ENCODE measurements around the gene CX3CL1. TPM values are rescaled to one million over a fixed set of nuclear protein-coding genes. Genes with fewer than 3 reads are reported as not detected.

Gene CX3CL1
- total RNA-seq, 2 experiments from 2014 or later: not detected

- Histone ChIP-seq H2AFZ (ENCODE audit: low read length) (no peak overlapping the region), H3K79me2 (ENCODE audit: insufficient read depth, low read depth, low read length) (no peaks in the 10 kb centered on the region), H3K9me2 (ENCODE audit: insufficient read depth, low read length) (no peaks in the 10 kb centered on the region), H4K20me1 (ENCODE audit: insufficient read depth, low read length) (no peaks in the 10 kb centered on the region), H3K4me3 (ENCODE audit: low read depth, low read length, poor library complexity, severe bottlenecking) (no peak overlapping the region), H3K36me3 (ENCODE audit: insufficient read depth, low read length) (no peaks in the 10 kb centered on the region), H3K4me2 (ENCODE audit: low read length) (no peak overlapping the region), H3K4me1 (ENCODE audit: insufficient read depth, low read length, poor library complexity, severe bottlenecking) (peaks cover 8% of the 10 kb centered on the region), H3K27ac (ENCODE audit: low read depth, low read length, poor library complexity, severe bottlenecking) (no peak overlapping the region), H3K9me3 (ENCODE audit: low read length) (no peaks in the 10 kb centered on the region)
- BruUV-seq (replicated peaks): no TSS peak
- DNase-seq (ENCODE audit: low spot score): no peak
- intact Hi-C loops (cut with micrococcal nuclease; ENCODE audit: unreplicated experiment): no loop called here
- TF ChIP-seq, protein P1, sequence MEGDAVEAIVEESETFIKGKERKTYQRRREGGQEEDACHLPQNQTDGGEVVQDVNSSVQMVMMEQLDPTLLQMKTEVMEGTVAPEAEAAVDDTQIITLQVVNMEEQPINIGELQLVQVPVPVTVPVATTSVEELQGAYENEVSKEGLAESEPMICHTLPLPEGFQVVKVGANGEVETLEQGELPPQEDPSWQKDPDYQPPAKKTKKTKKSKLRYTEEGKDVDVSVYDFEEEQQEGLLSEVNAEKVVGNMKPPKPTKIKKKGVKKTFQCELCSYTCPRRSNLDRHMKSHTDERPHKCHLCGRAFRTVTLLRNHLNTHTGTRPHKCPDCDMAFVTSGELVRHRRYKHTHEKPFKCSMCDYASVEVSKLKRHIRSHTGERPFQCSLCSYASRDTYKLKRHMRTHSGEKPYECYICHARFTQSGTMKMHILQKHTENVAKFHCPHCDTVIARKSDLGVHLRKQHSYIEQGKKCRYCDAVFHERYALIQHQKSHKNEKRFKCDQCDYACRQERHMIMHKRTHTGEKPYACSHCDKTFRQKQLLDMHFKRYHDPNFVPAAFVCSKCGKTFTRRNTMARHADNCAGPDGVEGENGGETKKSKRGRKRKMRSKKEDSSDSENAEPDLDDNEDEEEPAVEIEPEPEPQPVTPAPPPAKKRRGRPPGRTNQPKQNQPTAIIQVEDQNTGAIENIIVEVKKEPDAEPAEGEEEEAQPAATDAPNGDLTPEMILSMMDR (conservative IDR thresholded peaks at IDR 0.05; ENCODE audit: low read length): no peak
- no peak for TF ChIP-seq EZH2phosphoT487 (IDR thresholded peaks at IDR 0.05; ENCODE audit: borderline replicate concordance, low read depth, low read length)
- POLR2A ChIA-PET: interaction anchor here (0.5 to 0.6 kb wide), 3 partner anchors 31 to 1796 kb away, joined by 3 to 8 read pairs (median 4); no protein-coding TSS in a partner anchor
- CTCF ChIA-PET (ENCODE audit: unreplicated experiment): no interaction called here
These were observed 12.8 kb downstream of the CX3CL1 start for GRCh38 chr16:57385083-57385482.

DNA sequence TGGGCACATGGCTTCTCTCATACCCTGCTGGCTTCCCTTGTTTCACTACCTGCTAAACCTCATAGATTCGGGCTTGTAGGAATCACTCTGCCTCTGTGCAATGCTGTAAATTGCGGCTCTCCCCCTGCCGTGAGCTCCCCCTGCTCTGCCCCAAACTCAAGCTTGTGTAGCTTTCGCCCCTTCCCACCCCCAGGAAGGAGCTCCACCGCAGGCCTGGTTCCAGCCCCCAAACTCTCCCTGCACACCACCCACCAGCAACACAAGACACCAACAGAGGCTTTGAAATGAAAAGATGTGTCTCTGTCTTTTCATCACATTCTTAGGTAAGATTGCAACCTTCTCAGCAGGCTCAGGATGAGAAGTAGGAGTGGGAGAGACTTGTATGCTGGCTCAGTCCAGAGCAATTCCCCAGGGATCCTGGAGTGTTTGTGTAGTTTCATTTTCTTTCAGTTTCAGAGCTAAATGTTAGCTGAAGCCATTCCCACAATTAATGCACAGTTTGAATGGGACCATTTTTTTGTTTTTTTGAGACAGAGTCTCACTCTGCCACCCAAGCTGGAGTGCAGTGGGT is 14.2 kb downstream of the CX3CL1 start:
- no peak overlapping the region for H3K27ac ChIP-seq (ENCODE audit: low read depth, low read length, poor library complexity, severe bottlenecking)
- H4K20me1 ChIP-seq (ENCODE audit: insufficient read depth, low read length): no peaks in the 10 kb centered on the region
- intact Hi-C loops (cut with micrococcal nuclease; ENCODE audit: unreplicated experiment): no loop called here
- ChIA-PET POLR2A (no interaction called here), CTCF (ENCODE audit: unreplicated experiment) (no interaction called here)
- no peaks in the 10 kb centered on the region for H3K36me3 ChIP-seq (ENCODE audit: insufficient read depth, low read length)
- peaks cover 8% of the 10 kb centered on the region for H3K4me1 ChIP-seq (ENCODE audit: insufficient read depth, low read length, poor library complexity, severe bottlenecking)
- TF ChIP-seq, protein P1 (conservative IDR thresholded peaks at IDR 0.05; ENCODE audit: low read length): no peak
- TF ChIP-seq EZH2phosphoT487 (IDR thresholded peaks at IDR 0.05; ENCODE audit: borderline replicate concordance, low read depth, low read length): no peak
- no TSS peak for BruUV-seq (replicated peaks)
- no peak overlapping the region for H3K4me3 ChIP-seq (ENCODE audit: low read depth, low read length, poor library complexity, severe bottlenecking)
- no peak overlapping the region for H3K4me2 ChIP-seq (ENCODE audit: low read length)
- no peak overlapping the region for H2AFZ ChIP-seq (ENCODE audit: low read length)
- H3K9me2 ChIP-seq (ENCODE audit: insufficient read depth, low read length): no peaks in the 10 kb centered on the region
- no peaks in the 10 kb centered on the region for H3K79me2 ChIP-seq (ENCODE audit: insufficient read depth, low read depth, low read length)
- no peak for DNase-seq (ENCODE audit: low spot score)
- H3K9me3 ChIP-seq (ENCODE audit: low read length): no peaks in the 10 kb centered on the region

DNA sequence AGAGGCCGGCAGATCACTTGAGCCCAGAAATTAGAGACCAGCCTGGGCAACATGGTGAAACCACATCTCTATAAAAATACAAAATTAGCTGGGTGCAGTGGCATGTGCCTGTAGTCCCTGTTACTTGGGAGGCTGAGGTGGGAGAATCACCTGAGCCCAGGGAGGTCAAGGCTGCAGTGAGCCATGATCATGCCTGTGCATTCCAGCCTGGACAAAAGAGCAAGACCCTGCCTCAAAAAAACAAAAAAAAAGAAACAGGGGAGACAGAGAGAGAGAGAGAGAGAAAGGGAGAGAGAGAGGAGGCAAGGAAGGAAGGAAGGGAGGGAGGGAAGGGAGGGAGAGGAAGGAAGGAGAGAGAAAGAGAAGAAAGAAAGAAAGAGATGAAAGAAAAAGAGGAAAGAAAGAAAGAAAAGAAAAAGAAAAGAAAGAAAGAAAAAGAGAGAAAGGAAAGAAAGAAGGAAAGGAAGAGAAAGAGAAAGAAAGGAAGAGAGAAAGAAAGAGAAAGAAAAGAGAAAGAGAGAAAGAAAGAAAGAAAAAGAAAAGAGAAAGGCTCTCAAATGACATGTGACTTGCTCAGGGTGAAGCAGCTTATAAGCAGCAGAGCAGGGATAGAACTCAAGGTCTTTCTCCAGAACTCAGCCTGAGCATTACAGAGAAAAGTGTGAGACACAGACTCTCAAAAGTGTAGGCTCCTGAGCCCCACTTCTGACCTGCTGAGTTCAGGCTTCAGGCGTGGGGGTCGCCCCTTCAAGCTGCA is 15.5 kb downstream of the CX3CL1 start:
- intact Hi-C loops (cut with micrococcal nuclease; ENCODE audit: unreplicated experiment): no loop called here
- POLR2A ChIA-PET: interaction anchor here (0.6 kb wide), 1 partner anchor 27 kb away, joined by 3 read pairs; no protein-coding TSS in a partner anchor
- Histone ChIP-seq H3K79me2 (ENCODE audit: insufficient read depth, low read depth, low read length) (no peaks in the 10 kb centered on the region), H3K36me3 (ENCODE audit: insufficient read depth, low read length) (no peaks in the 10 kb centered on the region), H3K9me2 (ENCODE audit: insufficient read depth, low read length) (no peaks in the 10 kb centered on the region), H3K4me1 (ENCODE audit: insufficient read depth, low read length, poor library complexity, severe bottlenecking) (peaks cover 8% of the 10 kb centered on the region), H3K9me3 (ENCODE audit: low read length) (no peaks in the 10 kb centered on the region), H3K4me3 (ENCODE audit: low read depth, low read length, poor library complexity, severe bottlenecking) (no peak overlapping the region), H2AFZ (ENCODE audit: low read length) (no peak overlapping the region), H3K27ac (ENCODE audit: low read depth, low read length, poor library complexity, severe bottlenecking) (no peak overlapping the region), H4K20me1 (ENCODE audit: insufficient read depth, low read length) (no peaks in the 10 kb centered on the region), H3K4me2 (ENCODE audit: low read length) (no peak overlapping the region)
- no peak for TF ChIP-seq EZH2phosphoT487 (IDR thresholded peaks at IDR 0.05; ENCODE audit: borderline replicate concordance, low read depth, low read length)
- TF ChIP-seq, protein P1 (conservative IDR thresholded peaks at IDR 0.05; ENCODE audit: low read length): no peak
- no TSS peak for BruUV-seq (replicated peaks)
- no peak for DNase-seq (ENCODE audit: low spot score)
- CTCF ChIA-PET (ENCODE audit: unreplicated experiment): no interaction called here

Data from OCI-LY7 (cell line).